ENCODE data around the gene VTI1B.

DNA sequence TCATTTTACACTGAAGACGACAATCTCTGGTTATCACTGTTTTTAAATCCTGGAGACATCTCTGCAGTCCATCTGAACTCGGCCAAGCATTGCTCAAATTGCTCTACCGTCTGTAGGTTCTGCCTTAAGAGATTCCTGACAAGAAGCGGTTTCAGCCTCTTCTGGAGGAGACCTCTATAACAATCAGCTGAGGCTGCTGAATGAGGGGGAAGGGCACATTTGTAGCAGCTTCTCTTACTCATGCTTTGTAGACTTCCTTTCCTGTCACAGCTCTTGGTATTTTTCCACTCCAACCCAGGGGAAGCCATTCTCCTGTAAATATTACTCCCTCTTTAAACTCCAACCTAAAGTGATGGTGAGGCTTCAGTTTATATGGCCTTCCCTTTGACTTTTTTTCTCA, 51.8 kb downstream of the VTI1B start:
- TF ChIP-seq POLR2A (IDR thresholded peaks at IDR 0.05), result no peak
- TF ChIP-seq, protein P1, sequence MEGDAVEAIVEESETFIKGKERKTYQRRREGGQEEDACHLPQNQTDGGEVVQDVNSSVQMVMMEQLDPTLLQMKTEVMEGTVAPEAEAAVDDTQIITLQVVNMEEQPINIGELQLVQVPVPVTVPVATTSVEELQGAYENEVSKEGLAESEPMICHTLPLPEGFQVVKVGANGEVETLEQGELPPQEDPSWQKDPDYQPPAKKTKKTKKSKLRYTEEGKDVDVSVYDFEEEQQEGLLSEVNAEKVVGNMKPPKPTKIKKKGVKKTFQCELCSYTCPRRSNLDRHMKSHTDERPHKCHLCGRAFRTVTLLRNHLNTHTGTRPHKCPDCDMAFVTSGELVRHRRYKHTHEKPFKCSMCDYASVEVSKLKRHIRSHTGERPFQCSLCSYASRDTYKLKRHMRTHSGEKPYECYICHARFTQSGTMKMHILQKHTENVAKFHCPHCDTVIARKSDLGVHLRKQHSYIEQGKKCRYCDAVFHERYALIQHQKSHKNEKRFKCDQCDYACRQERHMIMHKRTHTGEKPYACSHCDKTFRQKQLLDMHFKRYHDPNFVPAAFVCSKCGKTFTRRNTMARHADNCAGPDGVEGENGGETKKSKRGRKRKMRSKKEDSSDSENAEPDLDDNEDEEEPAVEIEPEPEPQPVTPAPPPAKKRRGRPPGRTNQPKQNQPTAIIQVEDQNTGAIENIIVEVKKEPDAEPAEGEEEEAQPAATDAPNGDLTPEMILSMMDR (IDR thresholded peaks at IDR 0.05), result no peak

Measured in vagina (tissue), 2 donors.